Suprapubic skin (tissue), 4 donors: Measurements from ENCODE around the gene ANGPTL8.

Experiments used
- EP300 ChIP-seq: sonication (generic); formaldehyde crosslinking; IDR thresholded peaks from one replicate; pipeline ENCODE4 v1.6.1; 2017; ENCODE audit warnings: antibody characterized with exemption
- POLR2A ChIP-seq, 2 donors: fragments of 450-650 bp; IDR thresholded peaks; one replicate each; pipeline ENCODE4 v1.6.1; 2017; ENCODE audit warnings: antibody characterized with exemption in 2 of 2, mild to moderate bottlenecking in 2 of 2, moderate library complexity in 2 of 2
- POLR2AphosphoS5 ChIP-seq, 3 donors: sonication (generic); formaldehyde crosslinking; IDR thresholded peaks; one replicate each; pipeline ENCODE4 v1.6.1; 2017; ENCODE audit warnings: antibody characterized with exemption in 3 of 3
- TF ChIP-seq, protein P1 (sequence below), 2 donors: fragments of 200-600 bp in 1 of 2; fragments of 450-650 bp in 1 of 2; sonication (generic) in 1 of 2; IDR thresholded peaks; one replicate each; pipeline ENCODE4 v1.5.1; 2016 to 2019; ENCODE audit warnings: antibody characterized with exemption in 2 of 2, mild to moderate bottlenecking in 1 of 2, moderate library complexity in 1 of 2

GRCh38 chr19:11191273-11191755, 48.1 kb upstream of the ANGPTL8 start:
- TF ChIP-seq, protein P1, sequence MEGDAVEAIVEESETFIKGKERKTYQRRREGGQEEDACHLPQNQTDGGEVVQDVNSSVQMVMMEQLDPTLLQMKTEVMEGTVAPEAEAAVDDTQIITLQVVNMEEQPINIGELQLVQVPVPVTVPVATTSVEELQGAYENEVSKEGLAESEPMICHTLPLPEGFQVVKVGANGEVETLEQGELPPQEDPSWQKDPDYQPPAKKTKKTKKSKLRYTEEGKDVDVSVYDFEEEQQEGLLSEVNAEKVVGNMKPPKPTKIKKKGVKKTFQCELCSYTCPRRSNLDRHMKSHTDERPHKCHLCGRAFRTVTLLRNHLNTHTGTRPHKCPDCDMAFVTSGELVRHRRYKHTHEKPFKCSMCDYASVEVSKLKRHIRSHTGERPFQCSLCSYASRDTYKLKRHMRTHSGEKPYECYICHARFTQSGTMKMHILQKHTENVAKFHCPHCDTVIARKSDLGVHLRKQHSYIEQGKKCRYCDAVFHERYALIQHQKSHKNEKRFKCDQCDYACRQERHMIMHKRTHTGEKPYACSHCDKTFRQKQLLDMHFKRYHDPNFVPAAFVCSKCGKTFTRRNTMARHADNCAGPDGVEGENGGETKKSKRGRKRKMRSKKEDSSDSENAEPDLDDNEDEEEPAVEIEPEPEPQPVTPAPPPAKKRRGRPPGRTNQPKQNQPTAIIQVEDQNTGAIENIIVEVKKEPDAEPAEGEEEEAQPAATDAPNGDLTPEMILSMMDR (IDR thresholded peaks at IDR 0.05), result no peak
- TF ChIP-seq POLR2AphosphoS5 (IDR thresholded peaks at IDR 0.05), result peak in 1 of 3 donors; percentile 64
- TF ChIP-seq POLR2A (IDR thresholded peaks at IDR 0.05), result no peak
- TF ChIP-seq EP300, result no peak
